K562 (cell line): ENCODE data around the gene IQGAP3. TPM values are rescaled to one million over a fixed set of nuclear protein-coding genes. Genes with fewer than 3 reads are reported as not detected.

Source experiments
- ILF3 ChIP-seq: fragments of 450-650 bp; IDR thresholded peaks from 2 replicates; pipeline ENCODE4 v1.6.1; 2018; ENCODE audit warnings: antibody characterized with exemption, mild to moderate bottlenecking, moderate library complexity, borderline replicate concordance
- LARP7 ChIP-seq: fragments of 450-650 bp; IDR thresholded peaks from 2 replicates; pipeline ENCODE4 v1.6.1; 2016
- ZNF316 ChIP-seq: fragments of 450-650 bp; IDR thresholded peaks from 2 replicates; pipeline ENCODE4 v1.6.1; 2016
- polyA plus RNA-seq, 8 experiments: library from polyadenylated mRNA; depleted of rRNA in 4 of 8; stranded (reverse) in 5 of 8; unstranded in 3 of 8; fragments of >200 nt; fragmentation: Nextera tagmentation in 2 of 8; fragmentation: Illumina TruSeq in 1 of 8; extraction: Ambion mirVana in 2 of 8; extraction: Trizol in 1 of 8; gene quantifications; 2 replicates each; pipeline versions ENCODE4 v1.2.1 to v1.2.3, GENCODE V29; 2011 to 2014; ENCODE audit warnings: inconsistent platforms in 1 of 8, missing spikeins in 1 of 8
- total RNA-seq, 7 experiments: library from RNA; depleted of rRNA in 6 of 7; stranded (reverse); fragments of >200 nt in 6 of 7; fragmentation: Illumina TruSeq in 2 of 7; extraction: Trizol in 2 of 7; gene quantifications; 2 replicates each; pipeline versions ENCODE4 v1.2.1 to v1.2.3, GENCODE V29; 2011 to 2021; ENCODE audit warnings: low replicate concordance in 1 of 7
- TF ChIP-seq, protein P1 (sequence below): sonication (generic); formaldehyde crosslinking; IDR thresholded peaks from 2 replicates; pipeline ENCODE4 v1.8.1; 2023; ENCODE audit warnings: mild to moderate bottlenecking, missing genetic modification reagents, moderate library complexity
- TF ChIP-seq, protein P2 (sequence below), 2 experiments: fragments of 450-650 bp; IDR thresholded peaks; 2 replicates each; pipeline ENCODE4 v1.6.1; 2018; ENCODE audit warnings: mild to moderate bottlenecking in 2 of 2, low read depth in 1 of 2; ENCODE audit not compliant: partially characterized antibody in 2 of 2

Gene IQGAP3
- total and polyA plus RNA-seq, 9 of the 15 experiments (the other 6 are each of a cell fraction or from before 2014, with no cell fraction given): 1.4 to 16.6 (median 11.9) TPM

DNA sequence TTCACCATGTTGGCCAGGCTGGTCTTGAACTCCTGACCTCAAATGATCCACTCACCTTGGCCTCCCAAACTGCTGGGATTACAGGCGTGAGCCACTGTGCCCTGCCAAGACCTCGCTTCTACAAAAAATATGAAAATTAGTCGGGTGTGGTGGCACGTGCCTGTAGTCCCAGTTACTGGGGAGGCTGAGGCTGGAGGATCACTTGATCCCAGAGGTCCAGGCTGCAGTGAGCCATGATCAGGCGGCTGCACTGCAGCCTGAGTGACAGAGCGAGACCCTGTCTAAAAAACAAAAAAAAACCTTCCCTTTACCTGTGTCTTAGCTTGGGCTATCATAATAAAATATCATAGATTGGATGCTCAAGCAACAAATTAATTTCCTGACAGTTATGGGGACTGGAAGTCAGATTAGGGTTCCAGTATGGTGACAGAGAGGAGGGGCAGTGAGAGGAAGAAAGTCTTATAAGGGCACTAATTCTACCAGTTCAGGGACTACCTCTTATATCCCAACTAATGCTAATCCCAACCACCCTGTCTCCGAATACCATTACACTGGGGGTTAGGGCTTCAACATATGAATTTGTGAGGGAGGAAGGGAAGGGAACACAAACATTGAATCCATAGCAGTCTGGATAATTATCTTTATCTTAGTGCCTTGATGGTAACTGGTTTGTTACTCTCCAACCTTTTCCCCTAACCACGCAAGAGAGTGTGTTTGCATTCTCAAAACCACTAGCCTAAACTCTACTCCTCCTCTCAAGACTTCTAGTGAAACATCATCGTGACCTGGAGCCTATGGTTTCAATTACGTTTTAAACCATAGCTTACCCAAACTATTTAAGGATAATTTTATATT lies 18.2 kb upstream of the IQGAP3 start (continued):
- TF ChIP-seq, protein P1, sequence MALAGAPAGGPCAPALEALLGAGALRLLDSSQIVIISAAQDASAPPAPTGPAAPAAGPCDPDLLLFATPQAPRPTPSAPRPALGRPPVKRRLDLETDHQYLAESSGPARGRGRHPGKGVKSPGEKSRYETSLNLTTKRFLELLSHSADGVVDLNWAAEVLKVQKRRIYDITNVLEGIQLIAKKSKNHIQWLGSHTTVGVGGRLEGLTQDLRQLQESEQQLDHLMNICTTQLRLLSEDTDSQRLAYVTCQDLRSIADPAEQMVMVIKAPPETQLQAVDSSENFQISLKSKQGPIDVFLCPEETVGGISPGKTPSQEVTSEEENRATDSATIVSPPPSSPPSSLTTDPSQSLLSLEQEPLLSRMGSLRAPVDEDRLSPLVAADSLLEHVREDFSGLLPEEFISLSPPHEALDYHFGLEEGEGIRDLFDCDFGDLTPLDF (CRISPR knock-in tag): no peak
- TF ChIP-seq LARP7 (no peak), ILF3 (no peak), ZNF316 (no peak)
- TF ChIP-seq, protein P2, sequence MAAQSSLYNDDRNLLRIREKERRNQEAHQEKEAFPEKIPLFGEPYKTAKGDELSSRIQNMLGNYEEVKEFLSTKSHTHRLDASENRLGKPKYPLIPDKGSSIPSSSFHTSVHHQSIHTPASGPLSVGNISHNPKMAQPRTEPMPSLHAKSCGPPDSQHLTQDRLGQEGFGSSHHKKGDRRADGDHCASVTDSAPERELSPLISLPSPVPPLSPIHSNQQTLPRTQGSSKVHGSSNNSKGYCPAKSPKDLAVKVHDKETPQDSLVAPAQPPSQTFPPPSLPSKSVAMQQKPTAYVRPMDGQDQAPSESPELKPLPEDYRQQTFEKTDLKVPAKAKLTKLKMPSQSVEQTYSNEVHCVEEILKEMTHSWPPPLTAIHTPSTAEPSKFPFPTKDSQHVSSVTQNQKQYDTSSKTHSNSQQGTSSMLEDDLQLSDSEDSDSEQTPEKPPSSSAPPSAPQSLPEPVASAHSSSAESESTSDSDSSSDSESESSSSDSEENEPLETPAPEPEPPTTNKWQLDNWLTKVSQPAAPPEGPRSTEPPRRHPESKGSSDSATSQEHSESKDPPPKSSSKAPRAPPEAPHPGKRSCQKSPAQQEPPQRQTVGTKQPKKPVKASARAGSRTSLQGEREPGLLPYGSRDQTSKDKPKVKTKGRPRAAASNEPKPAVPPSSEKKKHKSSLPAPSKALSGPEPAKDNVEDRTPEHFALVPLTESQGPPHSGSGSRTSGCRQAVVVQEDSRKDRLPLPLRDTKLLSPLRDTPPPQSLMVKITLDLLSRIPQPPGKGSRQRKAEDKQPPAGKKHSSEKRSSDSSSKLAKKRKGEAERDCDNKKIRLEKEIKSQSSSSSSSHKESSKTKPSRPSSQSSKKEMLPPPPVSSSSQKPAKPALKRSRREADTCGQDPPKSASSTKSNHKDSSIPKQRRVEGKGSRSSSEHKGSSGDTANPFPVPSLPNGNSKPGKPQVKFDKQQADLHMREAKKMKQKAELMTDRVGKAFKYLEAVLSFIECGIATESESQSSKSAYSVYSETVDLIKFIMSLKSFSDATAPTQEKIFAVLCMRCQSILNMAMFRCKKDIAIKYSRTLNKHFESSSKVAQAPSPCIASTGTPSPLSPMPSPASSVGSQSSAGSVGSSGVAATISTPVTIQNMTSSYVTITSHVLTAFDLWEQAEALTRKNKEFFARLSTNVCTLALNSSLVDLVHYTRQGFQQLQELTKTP (IDR thresholded peaks at IDR 0.05; ENCODE audit: low read depth in 1 of 2, partially characterized antibody in 2 of 2): peak in 1 of 2 experiments; percentile 49
- TF ChIP-seq, all 486 proteins: peak for 20
